GM23248 (cell line): Measurements from ENCODE around the gene GSTT4. TPM values are rescaled to one million over a fixed set of nuclear protein-coding genes. Genes with fewer than 3 reads are reported as not detected.
"Not testable (repeated sequence)": the region's sequence is repeated elsewhere in the genome, so short reads cannot be mapped to it uniquely, and the experiment has no call there.

Experiments used
- DNase-seq: peaks from one replicate; pipeline ENCODE4 v3.0.0-alpha.2; 2015
- H2AFZ ChIP-seq: fragments of 200-600 bp; sonication (generic); 2 replicates; pipeline ENCODE4 v1.6.1; 2016; ENCODE audit warnings: antibody characterized with exemption
- H3F3A ChIP-seq: fragments of 200-600 bp; sonication (generic); 2 replicates; pipeline ENCODE4 v1.6.1; 2016; ENCODE audit warnings: mild to moderate bottlenecking, antibody characterized with exemption, mixed run types; ENCODE audit not compliant: insufficient read depth
- H3K27ac ChIP-seq: fragments of 200-600 bp; sonication (generic); 2 replicates; pipeline ENCODE4 v1.5.1; 2016; ENCODE audit warnings: mild to moderate bottlenecking
- H3K27me3 ChIP-seq: fragments of 200-600 bp; sonication (generic); replicated peaks from 2 replicates; pipeline ENCODE4 v1.6.1; 2016; ENCODE audit warnings: mild to moderate bottlenecking; ENCODE audit not compliant: insufficient read depth
- H3K36me3 ChIP-seq: fragments of 200-600 bp; sonication (generic); 2 replicates; pipeline ENCODE4 v1.6.1; 2016; ENCODE audit warnings: low read depth, mild to moderate bottlenecking
- H3K4me1 ChIP-seq: fragments of 200-600 bp; sonication (generic); 2 replicates; pipeline ENCODE4 v1.6.1; 2016; ENCODE audit warnings: mild to moderate bottlenecking; ENCODE audit not compliant: insufficient read depth
- H3K4me2 ChIP-seq: fragments of 200-600 bp; sonication (generic); one replicate; pipeline ENCODE4 v1.6.1; 2016; ENCODE audit warnings: mild to moderate bottlenecking; ENCODE audit not compliant: unreplicated experiment
- H3K4me3 ChIP-seq: fragments of 200-600 bp; sonication (generic); 2 replicates; pipeline ENCODE4 v1.5.1; 2016; ENCODE audit warnings: mild to moderate bottlenecking
- H3K79me2 ChIP-seq: fragments of 200-600 bp; sonication (generic); 2 replicates; pipeline ENCODE4 v1.6.1; 2016; ENCODE audit warnings: mild to moderate bottlenecking; ENCODE audit not compliant: insufficient read depth
- H3K9ac ChIP-seq: fragments of 200-600 bp; sonication (generic); 2 replicates; pipeline ENCODE4 v1.6.1; 2016; ENCODE audit warnings: mild to moderate bottlenecking
- H3K9me2 ChIP-seq: fragments of 200-600 bp; sonication (generic); 2 replicates; pipeline ENCODE4 v1.6.1; 2016; ENCODE audit warnings: mixed run types, mild to moderate bottlenecking, moderate library complexity; ENCODE audit not compliant: insufficient read depth
- H3K9me3 ChIP-seq: fragments of 200-600 bp; sonication (generic); one replicate; pipeline ENCODE4 v1.6.1; 2017; ENCODE audit warnings: low read depth
- H4K20me1 ChIP-seq: fragments of 200-600 bp; sonication (generic); 2 replicates; pipeline ENCODE4 v1.6.0; 2016; ENCODE audit not compliant: insufficient read depth
- EZH2 ChIP-seq: fragments of 200-600 bp; sonication (generic); IDR thresholded peaks from 2 replicates; pipeline ENCODE4 v1.6.1; 2018; ENCODE audit warnings: antibody characterized with exemption, mild to moderate bottlenecking; ENCODE audit not compliant: insufficient read depth, poor library complexity, severe bottlenecking
- EZH2phosphoT487 ChIP-seq: fragments of 200-600 bp; sonication (generic); IDR thresholded peaks from 2 replicates; pipeline ENCODE4 v1.6.1; 2018; ENCODE audit warnings: antibody characterized with exemption, moderate library complexity, mild to moderate bottlenecking, low read depth; ENCODE audit not compliant: insufficient read depth
- WGBS, 2 experiments: methylation state at CpG; one replicate each; pipeline ENCODE4 v1.1.6; 2015 to 2017; ENCODE audit warnings: low lambda C conversion rate in 2 of 2, low coverage in 1 of 2; ENCODE audit errors: missing lambda C conversion rate in 2 of 2; 5-methylcytosine and 5-hydroxymethylcytosine counted together
- in situ Hi-C: fragments of 300-500 bp; cut with MboI; formaldehyde crosslinking; loops from 2 replicates; pipeline ENCODE4 v1.15.0; 2020
- polyA plus RNA-seq: library from polyadenylated mRNA; unstranded; fragments of >200 nt; fragmentation: Nextera tagmentation; extraction: Ambion mirVana; gene quantifications from 2 replicates; pipeline ENCODE4 v1.2.1, GENCODE V29; 2016
- total RNA-seq: library from RNA; depleted of rRNA; stranded (reverse); fragments of >200 nt; shearing (Covaris generic); gene quantifications from 2 replicates; pipeline ENCODE4 v1.2.3, GENCODE V29; 2014

GSTT4 gene
- total and polyA plus RNA-seq, 2 experiments from 2014 or later, result not detected

- TF ChIP-seq EZH2 (no peak), EZH2phosphoT487 (no peak)
- no peak overlapping the region for H2AFZ ChIP-seq
- DNase-seq, result no peak
- no peak overlapping the region for H3K27ac ChIP-seq
- no peak overlapping the region for H3K4me2 ChIP-seq
- no peaks in the 10 kb centered on the region for H3K9me3 ChIP-seq
- H4K20me1 ChIP-seq, result no peaks in the 10 kb centered on the region
- H3F3A ChIP-seq, result peaks cover 15% of the 10 kb centered on the region; the same call in 1 of the 2 replicates
- in situ Hi-C loops, result no loop called here
- H3K79me2 ChIP-seq, result no peaks in the 10 kb centered on the region
- H3K9ac ChIP-seq, result no peak overlapping the region
- H3K36me3 ChIP-seq, result peaks cover 18% of the 10 kb centered on the region; the same call in 1 of the 2 replicates
- H3K4me1 ChIP-seq, result peaks cover 16% of the 10 kb centered on the region
- 90 to 96% methylated on average over 4 of the region's 4 CpGs for WGBS, 2 experiments
- no peak overlapping the region for H3K4me3 ChIP-seq
- H3K27me3 ChIP-seq, result no peaks in the 10 kb centered on the region
- H3K9me2 ChIP-seq, result no peaks in the 10 kb centered on the region
Measured at GRCh38 chr22:24043958-24044357, 38.7 kb upstream of the GSTT4 start.

GRCh38 chr22:24043465-24043864, 38.2 kb upstream of the GSTT4 start:
- H3K79me2 ChIP-seq, H3K9ac ChIP-seq, in situ Hi-C loops, H3K9me2 ChIP-seq, H3K9me3 ChIP-seq, DNase-seq, H4K20me1 ChIP-seq, H3K4me3 ChIP-seq, H3K27ac ChIP-seq, H2AFZ ChIP-seq, H3K27me3 ChIP-seq: not testable (repeated sequence)
- peaks cover 16% of the 10 kb centered on the region for H3K4me1 ChIP-seq
- WGBS, 2 experiments, result 64 to 65% methylated on average over 5 of the region's 5 CpGs
- peaks cover 15% of the 10 kb centered on the region; the same call in 1 of the 2 replicates for H3F3A ChIP-seq
- H3K4me2 ChIP-seq, result peak overlapping the region; percentile 2
- peaks cover 23% of the 10 kb centered on the region for H3K36me3 ChIP-seq

- no peaks in the 10 kb centered on the region for H3K27me3 ChIP-seq
- H3K9ac ChIP-seq, result no peak overlapping the region
- H3K4me3 ChIP-seq, result no peak overlapping the region
- no peaks in the 10 kb centered on the region for H3K9me2 ChIP-seq
- no peak for DNase-seq
- 86 to 95% methylated on average over 4 of the region's 4 CpGs for WGBS, 2 experiments
- TF ChIP-seq EZH2 (no peak), EZH2phosphoT487 (no peak)
- in situ Hi-C loops, result no loop called here
- H3K79me2 ChIP-seq, result no peaks in the 10 kb centered on the region
- H3K9me3 ChIP-seq, result no peaks in the 10 kb centered on the region
- H2AFZ ChIP-seq, result no peak overlapping the region
- peaks cover 16% of the 10 kb centered on the region for H3K4me1 ChIP-seq
- H3K4me2 ChIP-seq, result no peak overlapping the region
- H3K36me3 ChIP-seq, result peaks cover 29% of the 10 kb centered on the region
- no peak overlapping the region for H3K27ac ChIP-seq
- H4K20me1 ChIP-seq, result no peaks in the 10 kb centered on the region
- peaks cover 15% of the 10 kb centered on the region; the same call in 1 of the 2 replicates for H3F3A ChIP-seq
Measured at GRCh38 chr22:24040946-24041345, 35.7 kb upstream of the GSTT4 start.

GRCh38 chr22:24039046-24039445, 33.8 kb upstream of the GSTT4 start:
- peaks cover 13% of the 10 kb centered on the region; the same call in 1 of the 2 replicates for H3K79me2 ChIP-seq
- TF ChIP-seq EZH2, result no peak
- no peak overlapping the region for H2AFZ ChIP-seq
- in situ Hi-C loops, result no loop called here
- no peak overlapping the region for H3K9ac ChIP-seq
- H3K4me1 ChIP-seq, result peaks cover 16% of the 10 kb centered on the region
- no peak for DNase-seq
- no peaks in the 10 kb centered on the region for H3K27me3 ChIP-seq
- no peaks in the 10 kb centered on the region for H3K9me2 ChIP-seq
- no peaks in the 10 kb centered on the region for H3K9me3 ChIP-seq
- no peak overlapping the region for H3K4me2 ChIP-seq
- H3F3A ChIP-seq, result peaks cover 13% of the 10 kb centered on the region; the same call in 1 of the 2 replicates
- no peaks in the 10 kb centered on the region for H4K20me1 ChIP-seq
- H3K36me3 ChIP-seq, result peaks cover 20% of the 10 kb centered on the region
- H3K4me3 ChIP-seq, result no peak overlapping the region
- WGBS, 2 experiments, result 95% methylated on average over 6 of the region's 6 CpGs
- H3K27ac ChIP-seq, result no peak overlapping the region
